PC-3 (cell line): ENCODE measurements around the gene CEP85.

Experiments used
- EZH2 ChIP-seq: fragments of 300-600 bp; sonication (generic); IDR thresholded peaks from one replicate; pipeline ENCODE4 v1.6.1; 2017; ENCODE audit warnings: antibody characterized with exemption, mild to moderate bottlenecking, low read length; ENCODE audit not compliant: unreplicated experiment
- EZH2phosphoT487 ChIP-seq: fragments of 300-600 bp; sonication (generic); IDR thresholded peaks from 2 replicates; pipeline ENCODE4 v1.6.1; 2018; ENCODE audit warnings: mild to moderate bottlenecking, antibody characterized with exemption, low read length, borderline replicate concordance
- TF ChIP-seq, protein P1 (sequence below): fragments of 300-600 bp; sonication (generic); conservative IDR thresholded peaks from 2 replicates; pipeline ENCODE4 v1.5.1; 2017; ENCODE audit warnings: antibody characterized with exemption, low read depth, mild to moderate bottlenecking, low read length

DNA sequence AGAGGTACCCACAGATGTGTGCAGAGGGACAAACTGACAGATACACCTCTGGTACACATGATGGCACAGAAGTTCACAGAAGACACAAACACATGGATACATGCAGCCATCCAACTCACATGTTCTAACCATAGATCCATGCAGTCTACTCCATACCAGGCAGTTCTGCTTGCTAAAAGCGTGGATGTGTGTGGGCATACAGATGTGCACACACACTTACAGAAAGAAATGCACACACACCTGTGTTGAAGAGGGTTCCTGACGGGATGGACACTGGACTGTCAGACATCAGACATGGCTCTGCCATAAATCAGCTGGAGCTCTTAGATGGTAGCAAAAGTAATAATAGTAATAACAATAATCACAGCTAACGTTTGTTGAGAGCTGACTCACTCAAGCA lies 90.5 kb downstream of the CEP85 start:
- TF ChIP-seq, protein P1, sequence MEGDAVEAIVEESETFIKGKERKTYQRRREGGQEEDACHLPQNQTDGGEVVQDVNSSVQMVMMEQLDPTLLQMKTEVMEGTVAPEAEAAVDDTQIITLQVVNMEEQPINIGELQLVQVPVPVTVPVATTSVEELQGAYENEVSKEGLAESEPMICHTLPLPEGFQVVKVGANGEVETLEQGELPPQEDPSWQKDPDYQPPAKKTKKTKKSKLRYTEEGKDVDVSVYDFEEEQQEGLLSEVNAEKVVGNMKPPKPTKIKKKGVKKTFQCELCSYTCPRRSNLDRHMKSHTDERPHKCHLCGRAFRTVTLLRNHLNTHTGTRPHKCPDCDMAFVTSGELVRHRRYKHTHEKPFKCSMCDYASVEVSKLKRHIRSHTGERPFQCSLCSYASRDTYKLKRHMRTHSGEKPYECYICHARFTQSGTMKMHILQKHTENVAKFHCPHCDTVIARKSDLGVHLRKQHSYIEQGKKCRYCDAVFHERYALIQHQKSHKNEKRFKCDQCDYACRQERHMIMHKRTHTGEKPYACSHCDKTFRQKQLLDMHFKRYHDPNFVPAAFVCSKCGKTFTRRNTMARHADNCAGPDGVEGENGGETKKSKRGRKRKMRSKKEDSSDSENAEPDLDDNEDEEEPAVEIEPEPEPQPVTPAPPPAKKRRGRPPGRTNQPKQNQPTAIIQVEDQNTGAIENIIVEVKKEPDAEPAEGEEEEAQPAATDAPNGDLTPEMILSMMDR = no peak
- TF ChIP-seq EZH2 = no peak
- no peak for TF ChIP-seq EZH2phosphoT487
